Endothelial cell of umbilical vein (primary cell): Measurements from ENCODE around the gene CCDC66. TPM values are rescaled to one million over a fixed set of nuclear protein-coding genes. Genes with fewer than 3 reads are reported as not detected.
A peak's percentile ranks its signal among the peaks of the same experiment; 100 is the strongest.

Experiments used
- Bru-seq: library from RNA; stranded (reverse); fragments of 400-500 nt; gene quantifications from one replicate; lab custom pipeline; 2021; lab: Mats Ljungman, UMichigan
- BruChase-seq, 2 experiments: library from RNA; stranded (reverse); fragments of 400-500 nt; gene quantifications; one replicate each; lab custom pipeline; 2021; lab: Mats Ljungman, UMichigan
- BruUV-seq: library from RNA; stranded (reverse); fragments of 400-500 nt; replicated peaks from 2 replicates; lab custom pipeline; 2021; lab: Mats Ljungman, UMichigan
- CTCF ChIA-PET: fragments of 300-600, 350-600 bp; sonication (Branson Sonifier 250); formaldehyde crosslinking; loops from one replicate; lab custom pipeline; 2021; ENCODE audit warnings: antibody characterized with exemption, inconsistent platforms; lab: Charles Lee
- POLR2A ChIA-PET: fragments of 300-600, 350-600 bp; sonication (Branson Sonifier 250); formaldehyde crosslinking; loops from one replicate; lab custom pipeline; 2021; ENCODE audit warnings: antibody characterized with exemption, inconsistent platforms; lab: Charles Lee
- DNase-seq: peaks from one replicate; pipeline ENCODE4 v3.0.0-alpha.2; 2011; ENCODE audit warnings: low read depth, low spot score
- FAIRE-seq: peaks from 2 replicates; lab custom pipeline; 2011; peaks lifted over from hg19 to GRCh38; lab: Jason Lieb, UNC
- H2AFZ ChIP-seq: 2 replicates; pipeline ENCODE4 v1.6.0; 2012; ENCODE audit warnings: low read depth, low read length, control low read depth, inconsistent platforms
- H3K27ac ChIP-seq: 2 replicates; pipeline ENCODE4 v1.5.1; 2011; ENCODE audit warnings: low read depth, mild to moderate bottlenecking, control low read depth, low read length, moderate library complexity; ENCODE audit not compliant: insufficient read depth
- H3K27me3 ChIP-seq, 2 experiments: 2 replicates each; pipeline versions ENCODE4 v1.6.0 to v1.6.1; 2011; ENCODE audit warnings: low read length in 2 of 2, mixed read lengths in 1 of 2; ENCODE audit not compliant: control insufficient read depth in 2 of 2, insufficient read depth in 2 of 2
- H3K36me3 ChIP-seq, 2 experiments: 2 replicates in 1 of 2; 3 replicates in 1 of 2; pipeline ENCODE4 v1.5.1; 2011; ENCODE audit warnings: low read length in 2 of 2, mild to moderate bottlenecking in 1 of 2, moderate library complexity in 1 of 2; ENCODE audit not compliant: control insufficient read depth in 2 of 2, insufficient read depth in 2 of 2; ENCODE audit errors: extremely low read depth in 1 of 2
- H3K4me1 ChIP-seq: 3 replicates; pipeline ENCODE4 v1.5.1; 2011; ENCODE audit warnings: mild to moderate bottlenecking, low read length; ENCODE audit not compliant: control insufficient read depth, insufficient read depth; ENCODE audit errors: extremely low read depth
- H3K4me2 ChIP-seq: 2 replicates; pipeline ENCODE4 v1.6.1; 2011; ENCODE audit warnings: low read length, control low read depth, mixed read lengths; ENCODE audit not compliant: insufficient read depth
- H3K4me3 ChIP-seq, 3 experiments: fragments of 200-600 bp in 1 of 3; sonication (generic), shearing (Covaris generic) in 1 of 3; replicated peaks in 1 of 3; 2 replicates each; pipeline ENCODE4 v1.5.1; 2011 to 2016; ENCODE audit warnings: control low read depth in 3 of 3, low read length in 3 of 3, mild to moderate bottlenecking in 2 of 3, inconsistent platforms in 1 of 3, low read depth in 1 of 3, moderate library complexity in 1 of 3; ENCODE audit not compliant: insufficient read depth in 1 of 3
- H3K79me2 ChIP-seq: 2 replicates; pipeline ENCODE4 v1.6.0; 2012; ENCODE audit warnings: low read length, inconsistent platforms; ENCODE audit not compliant: control insufficient read depth, insufficient read depth
- H3K9ac ChIP-seq: replicated peaks from 2 replicates; pipeline ENCODE3; 2011; ENCODE audit warnings: low read length, control low read depth; ENCODE audit not compliant: insufficient read depth; ENCODE audit errors: extremely low read depth
- H3K9me1 ChIP-seq: replicated peaks from 3 replicates; pipeline ENCODE4 v1.6.0; 2011; ENCODE audit warnings: mild to moderate bottlenecking, low read length; ENCODE audit not compliant: control insufficient read depth, insufficient read depth; ENCODE audit errors: extremely low read depth
- H3K9me3 ChIP-seq: replicated peaks from 2 replicates; pipeline ENCODE4 v1.5.1; 2012; ENCODE audit warnings: low read length, inconsistent platforms; ENCODE audit not compliant: control insufficient read depth, insufficient read depth
- H4K20me1 ChIP-seq: replicated peaks from 2 replicates; pipeline ENCODE3; 2011; ENCODE audit warnings: mild to moderate bottlenecking, low read length; ENCODE audit not compliant: control insufficient read depth, insufficient read depth; ENCODE audit errors: extremely low read depth
- FOS ChIP-seq: IDR thresholded peaks from 2 replicates; pipeline ENCODE4 v1.6.1; 2011; ENCODE audit warnings: mild to moderate bottlenecking, low read length, moderate library complexity, borderline replicate concordance; ENCODE audit not compliant: insufficient read depth
- POLR2A ChIP-seq: IDR thresholded peaks from 2 replicates; pipeline ENCODE4 v1.6.1; 2012; ENCODE audit warnings: low read depth, mild to moderate bottlenecking, control low read depth, low read length
- POLR2AphosphoS5 ChIP-seq: IDR thresholded peaks from 2 replicates; pipeline ENCODE4 v1.6.1; 2012; ENCODE audit warnings: low read depth, mild to moderate bottlenecking, control low read depth, low read length, moderate library complexity; ENCODE audit not compliant: insufficient read depth
- dilution Hi-C: fragments of 300-500 bp; cut with MboI; formaldehyde crosslinking; loops from one replicate; pipeline ENCODE4 v1.15.0; 2019; ENCODE audit warnings: low sequenced_read_pairs; ENCODE audit not compliant: extremely low pct_ligation_motif_present
- intact Hi-C: fragments of 100-400 bp; cut with micrococcal nuclease; formaldehyde crosslinking; loops from one replicate; pipeline ENCODE4 v1.10.0; 2022
- long read RNA-seq: library from polyadenylated mRNA; stranded (forward); transcript quantifications from one replicate; pipeline ENCODE4 v2.0.0, GENCODE V29; 2021
- polyA minus RNA-seq, 3 experiments: library from RNA; depleted of rRNA, polyadenylated mRNA; stranded (reverse); fragments of >200 nt; gene quantifications; 1 replicate in 1 of 3; 2 replicates in 2 of 3; pipeline ENCODE4 v1.2.3, GENCODE V29; 2011
- polyA plus RNA-seq, 4 experiments: library from polyadenylated mRNA; depleted of rRNA in 3 of 4; stranded (reverse) in 3 of 4; unstranded in 1 of 4; fragments of >200 nt; gene quantifications; 2 replicates each; pipeline versions ENCODE4 v1.2.1 to v1.2.3, GENCODE V29; 2011 to 2012; ENCODE audit warnings: missing spikeins in 1 of 4
- total RNA-seq: library from RNA; stranded (reverse); gene quantifications from 2 replicates; pipeline ENCODE4 v1.2.3, GENCODE V29; 2021
- TF ChIP-seq, protein P1 (sequence below): IDR thresholded peaks from 2 replicates; pipeline ENCODE4 v1.6.1; 2011; ENCODE audit not compliant: insufficient read depth, insufficient read length
- TF ChIP-seq, protein P2 (sequence below), 2 donors: IDR thresholded peaks; 1 replicate in 1 of 2; 2 replicates in 1 of 2; pipeline ENCODE4 v1.5.1; 2011; ENCODE audit warnings: low read length in 2 of 2, mild to moderate bottlenecking in 2 of 2, moderate library complexity in 2 of 2, control low read depth in 1 of 2, inconsistent platforms in 1 of 2, low read depth in 1 of 2; ENCODE audit not compliant: insufficient read depth in 1 of 2; ENCODE audit errors: extremely low read depth in 1 of 2

CCDC66 gene
- total RNA-seq: 20.4 and 20.7 TPM in 2 replicates
- 5.0 and 5.6 TPM in 2 replicates for polyA plus RNA-seq
- 4.1 and 4.4 TPM in 2 replicates for polyA plus RNA-seq (2011; cell fraction: cytosol; rRNA removed)
- polyA plus RNA-seq (2011; cell fraction: nucleus; rRNA removed): 36.5 and 43.8 TPM in 2 replicates
- 7.3 and 9.1 TPM in 2 replicates for polyA plus RNA-seq (2012)
- polyA minus RNA-seq: 13.6 and 21.0 TPM in 2 replicates
- polyA minus RNA-seq (2011; cell fraction: cytosol; rRNA and poly(A)+ RNA removed): 17.6 TPM
- 40.2 and 52.7 TPM in 2 replicates for polyA minus RNA-seq (2011; cell fraction: nucleus; rRNA and poly(A)+ RNA removed)
- Bru-seq, nascent RNA: percentile 75 among the genes with signal in this experiment
- percentile 65 among the genes with signal in this experiment for BruChase-seq, experiment 1, labeled RNA remaining after a 6-hour chase
- percentile 79 among the genes with signal in this experiment for BruChase-seq, experiment 2, labeled RNA remaining after a 2-hour chase
- long read RNA-seq, partial matches to known transcripts: 0 of 97 reads
- long read RNA-seq, other reads (novel, unspliced or antisense): 93 of 97 reads

DNA sequence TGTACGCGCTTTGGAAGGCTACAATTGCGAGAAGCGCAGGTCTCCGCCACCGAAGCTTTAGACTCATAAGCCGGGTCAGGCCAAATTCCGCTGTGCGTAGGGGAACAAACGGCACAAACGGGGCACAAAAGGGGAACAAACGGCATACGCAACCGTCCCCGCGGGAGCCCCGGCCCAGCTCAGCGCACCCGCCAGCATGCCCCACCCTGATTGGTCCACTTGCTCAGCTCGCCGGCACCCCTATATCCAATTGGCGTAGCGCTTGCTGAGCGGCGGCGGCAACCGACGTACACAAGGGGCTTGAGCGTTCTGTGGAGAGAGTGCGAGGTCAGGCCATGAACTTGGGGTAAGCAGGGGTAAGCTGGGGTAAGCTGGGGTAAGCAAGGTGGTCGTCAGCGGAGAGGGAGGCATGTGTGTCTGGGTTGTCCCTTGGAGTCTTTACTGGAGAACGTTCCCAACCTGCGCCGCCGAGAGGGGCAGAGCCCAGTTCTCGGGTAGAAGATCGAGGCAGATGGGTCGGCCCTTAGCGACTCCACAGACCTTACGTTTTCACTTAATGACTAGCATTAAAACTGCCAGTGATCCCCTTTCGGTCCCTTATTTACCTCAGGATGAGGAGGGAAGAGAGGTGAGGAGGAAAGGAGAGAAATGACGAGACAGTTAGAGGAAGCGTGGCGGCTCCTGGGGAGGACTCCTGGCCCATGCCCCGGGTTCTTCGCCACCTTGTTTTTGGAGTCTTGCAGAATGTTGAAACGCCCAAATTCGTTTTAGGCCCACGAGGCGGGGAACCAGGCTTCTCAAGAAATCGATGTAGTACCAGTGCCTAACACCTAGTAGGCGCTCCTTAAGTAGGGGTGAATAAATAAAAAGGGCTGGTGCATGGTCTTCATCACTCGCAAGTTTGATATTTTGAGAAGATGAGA, at the start of gene CCDC66:
Gene CCDC66, plus strand, starts transcription at position 268 of the 923 bp plus-strand sequence. Its CDS starts 68 bp downstream, at position 336.
- FAIRE-seq: peak; percentile 93
- dilution Hi-C loops (no loop called here), intact Hi-C loops (no loop called here)
- no peaks in the 10 kb centered on the region for H3K9me3 ChIP-seq
- peak within 1 kb of the TSS; percentile 88 for H3K4me2 ChIP-seq
- H3K4me3 ChIP-seq: peak within 1 kb of the TSS; percentile 84 to 98 (median 90)
- peak within 1 kb of the TSS; percentile 98 for H2AFZ ChIP-seq
- TF ChIP-seq, protein P1, sequence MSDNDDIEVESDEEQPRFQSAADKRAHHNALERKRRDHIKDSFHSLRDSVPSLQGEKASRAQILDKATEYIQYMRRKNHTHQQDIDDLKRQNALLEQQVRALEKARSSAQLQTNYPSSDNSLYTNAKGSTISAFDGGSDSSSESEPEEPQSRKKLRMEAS: peak; percentile 32
- TF ChIP-seq POLR2AphosphoS5 (peak; percentile 81), POLR2A (peak; percentile 95), FOS (no peak)
- TF ChIP-seq, protein P2, sequence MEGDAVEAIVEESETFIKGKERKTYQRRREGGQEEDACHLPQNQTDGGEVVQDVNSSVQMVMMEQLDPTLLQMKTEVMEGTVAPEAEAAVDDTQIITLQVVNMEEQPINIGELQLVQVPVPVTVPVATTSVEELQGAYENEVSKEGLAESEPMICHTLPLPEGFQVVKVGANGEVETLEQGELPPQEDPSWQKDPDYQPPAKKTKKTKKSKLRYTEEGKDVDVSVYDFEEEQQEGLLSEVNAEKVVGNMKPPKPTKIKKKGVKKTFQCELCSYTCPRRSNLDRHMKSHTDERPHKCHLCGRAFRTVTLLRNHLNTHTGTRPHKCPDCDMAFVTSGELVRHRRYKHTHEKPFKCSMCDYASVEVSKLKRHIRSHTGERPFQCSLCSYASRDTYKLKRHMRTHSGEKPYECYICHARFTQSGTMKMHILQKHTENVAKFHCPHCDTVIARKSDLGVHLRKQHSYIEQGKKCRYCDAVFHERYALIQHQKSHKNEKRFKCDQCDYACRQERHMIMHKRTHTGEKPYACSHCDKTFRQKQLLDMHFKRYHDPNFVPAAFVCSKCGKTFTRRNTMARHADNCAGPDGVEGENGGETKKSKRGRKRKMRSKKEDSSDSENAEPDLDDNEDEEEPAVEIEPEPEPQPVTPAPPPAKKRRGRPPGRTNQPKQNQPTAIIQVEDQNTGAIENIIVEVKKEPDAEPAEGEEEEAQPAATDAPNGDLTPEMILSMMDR (IDR thresholded peaks at IDR 0.05; ENCODE audit: extremely low read depth in 1 of 2, insufficient read depth in 1 of 2, low read depth in 1 of 2, low read length in 2 of 2): peak; percentile 52 to 66
- CTCF ChIA-PET: interaction anchor here (1.0 kb wide), 2 partner anchors 12 to 432 kb away, joined by 3 to 4 read pairs; no protein-coding TSS in a partner anchor
- no TSS peak for BruUV-seq
- H3K27ac ChIP-seq: peak within 1 kb of the TSS; percentile 64
- H3K9me1 ChIP-seq: no peaks in the 10 kb centered on the region
- no peaks in the 10 kb centered on the region for H4K20me1 ChIP-seq
- H3K27me3 ChIP-seq: peaks cover 10 to 30% of the 10 kb centered on the region in 2 experiments
- POLR2A ChIA-PET: interaction anchor here (0.6 to 0.9 kb wide), 2 partner anchors 21 to 133 kb away, joined by 3 to 8 read pairs; no protein-coding TSS in a partner anchor
- peaks cover 0 to 5% of the 10 kb centered on the region in 2 experiments for H3K36me3 ChIP-seq
- H3K4me1 ChIP-seq: peaks cover 17% of the 10 kb centered on the region
- peak; percentile 94 for DNase-seq
- H3K9ac ChIP-seq: peak within 1 kb of the TSS; percentile 93
- peaks cover 19% of the 10 kb centered on the region for H3K79me2 ChIP-seq
